Activated CD8-positive, alpha-beta T cell treated with anti-CD3 and anti-CD28 coated beads for 36 hours (primary cell): Measurements from ENCODE around the gene CREBRF. TPM values are rescaled to one million over a fixed set of nuclear protein-coding genes. Genes with fewer than 3 reads are reported as not detected.
"Not testable (repeated sequence)": the region's sequence is repeated elsewhere in the genome, so short reads cannot be mapped to it uniquely, and the experiment has no call there.

Source experiments
- ATAC-seq: fragments of 200-7000 bp; cut with Tn5 transposase; one replicate; pipeline ENCODE4 v1.10.0; 2021; ENCODE audit warnings: mild to moderate bottlenecking, moderate library complexity
- CTCF ChIA-PET: fragments of 350-600 bp; sonication (Branson Sonifier 250); formaldehyde crosslinking; loops from one replicate; lab custom pipeline; 2021; ENCODE audit warnings: antibody characterized with exemption; lab: Charles Lee
- POLR2A ChIA-PET: fragments of 350-600 bp; sonication (Branson Sonifier 250); formaldehyde crosslinking; loops from one replicate; lab custom pipeline; 2021; ENCODE audit warnings: antibody characterized with exemption; lab: Charles Lee
- DNase-seq: peaks from one replicate; pipeline ENCODE4 v3.0.0-alpha.2; 2020
- H3K27ac Mint-ChIP-seq: one replicate; pipeline ENCODE4 v1.8.0; 2021; ENCODE audit warnings: mild to moderate bottlenecking, mixed read lengths
- H3K27me3 Mint-ChIP-seq: one replicate; pipeline ENCODE4 v1.8.0; 2021; ENCODE audit warnings: mixed read lengths
- H3K36me3 Mint-ChIP-seq: one replicate; pipeline ENCODE4 v1.8.0; 2021; ENCODE audit warnings: low read depth, mixed read lengths
- H3K4me1 Mint-ChIP-seq: one replicate; pipeline ENCODE4 v1.8.0; 2021; ENCODE audit warnings: low read depth, mixed read lengths
- H3K4me3 Mint-ChIP-seq: one replicate; pipeline ENCODE4 v1.8.0; 2021; ENCODE audit warnings: mild to moderate bottlenecking, moderate library complexity, mixed read lengths
- H3K9me3 Mint-ChIP-seq: one replicate; pipeline ENCODE4 v1.8.0; 2021; ENCODE audit warnings: mixed read lengths
- CTCF ChIP-seq: fragments of 200-600 bp; IDR thresholded peaks from one replicate; pipeline ENCODE4 v1.8.0; 2022; ENCODE audit warnings: antibody characterized with exemption, mild to moderate bottlenecking
- intact Hi-C: fragments of 100-400 bp; cut with micrococcal nuclease; formaldehyde crosslinking; loops from one replicate; pipeline ENCODE4 v1.10.0; 2022
- total RNA-seq, 2 experiments: library from RNA; stranded (reverse); gene quantifications; one replicate each; pipeline ENCODE4 v1.2.3, GENCODE V29; 2021

CREBRF gene
- total RNA-seq, 2 experiments from 2014 or later: 9.3 to 10.2 TPM

- Mint-ChIP-seq H3K27me3 (no peaks in the 10 kb centered on the region), H3K9me3 (no peaks in the 10 kb centered on the region), H3K4me3 (no peak overlapping the region), H3K36me3 (peaks cover 25% of the 10 kb centered on the region), H3K4me1 (no peaks in the 10 kb centered on the region), H3K27ac (peak overlapping the region; percentile 12)
- no peak for DNase-seq
- intact Hi-C loops: no loop called here
- TF ChIP-seq CTCF: no peak
- ChIA-PET POLR2A (interaction anchor here (0.8 kb wide), 1 partner anchor 32 kb away, joined by 3 read pairs; no protein-coding TSS in a partner anchor), CTCF (interaction anchor here (1.0 to 1.1 kb wide), 2 partner anchors 9 to 15 kb away, joined by 3 to 4 read pairs; no protein-coding TSS in a partner anchor)
- no peak for ATAC-seq
Measured at GRCh38 chr5:173025651-173026050, 30.5 kb upstream of the CREBRF start.

- DNase-seq: no peak
- Mint-ChIP-seq H3K36me3 (peaks cover 8% of the 10 kb centered on the region), H3K9me3 (no peaks in the 10 kb centered on the region), H3K4me3 (no peak overlapping the region), H3K4me1 (no peaks in the 10 kb centered on the region), H3K27me3 (no peaks in the 10 kb centered on the region), H3K27ac (peak overlapping the region; percentile 3)
- POLR2A ChIA-PET: interaction anchor here (0.7 kb wide), 1 partner anchor 119 kb away, joined by 3 read pairs; no protein-coding TSS in a partner anchor
- no peak for ATAC-seq
- intact Hi-C loops: no loop called here
- CTCF ChIA-PET: no interaction called here
- TF ChIP-seq CTCF: no peak
Measured at GRCh38 chr5:173027905-173028304, 28.2 kb upstream of the CREBRF start.

- CTCF ChIA-PET: interaction anchor here (1.2 to 1.7 kb wide), 2 partner anchors 11 to 83 kb away, joined by 3 to 6 read pairs; no protein-coding TSS in a partner anchor
- no peak overlapping the region for H3K27ac Mint-ChIP-seq
- H3K9me3 Mint-ChIP-seq: no peaks in the 10 kb centered on the region
- TF ChIP-seq CTCF: no peak
- DNase-seq (no peak), ATAC-seq (no peak)
- H3K27me3 Mint-ChIP-seq: no peaks in the 10 kb centered on the region
- no peak overlapping the region for H3K4me3 Mint-ChIP-seq
- H3K36me3 Mint-ChIP-seq: peaks cover 8% of the 10 kb centered on the region
- POLR2A ChIA-PET: interaction anchor here (0.7 to 1.4 kb wide), 2 partner anchors 45 to 569 kb away, joined by 3 read pairs; partner anchors contain the start of gene ATP6V0E1
- intact Hi-C loops: no loop called here
- peaks cover 4% of the 10 kb centered on the region for H3K4me1 Mint-ChIP-seq
Measured at GRCh38 chr5:173028811-173029327, 27.3 kb upstream of the CREBRF start.

GRCh38 chr5:173029499-173029921, 26.6 kb upstream of the CREBRF start:
- H3K4me1 Mint-ChIP-seq: peaks cover 10% of the 10 kb centered on the region
- intact Hi-C loops: no loop called here
- ChIA-PET POLR2A (interaction anchor here (0.7 to 1.4 kb wide), 2 partner anchors 46 to 568 kb away, joined by 3 read pairs; partner anchors contain the start of gene ATP6V0E1), CTCF (interaction anchor here (1.2 to 1.7 kb wide), 2 partner anchors 11 to 82 kb away, joined by 3 to 6 read pairs; no protein-coding TSS in a partner anchor)
- DNase-seq (no peak), ATAC-seq (no peak)
- peaks cover 7% of the 10 kb centered on the region for H3K36me3 Mint-ChIP-seq
- TF ChIP-seq CTCF: no peak
- H3K4me3 Mint-ChIP-seq: no peak overlapping the region
- H3K9me3 Mint-ChIP-seq: no peaks in the 10 kb centered on the region
- H3K27ac Mint-ChIP-seq: no peak overlapping the region
- H3K27me3 Mint-ChIP-seq: no peaks in the 10 kb centered on the region

- intact Hi-C loops, H3K27ac Mint-ChIP-seq: not testable (repeated sequence)
- POLR2A ChIA-PET: interaction anchor here (1.7 kb wide), 1 partner anchor 25 kb away, joined by 3 read pairs; no protein-coding TSS in a partner anchor
Measured at GRCh38 chr5:173032096-173032495, 24.1 kb upstream of the CREBRF start.

More at GRCh38 chr5:173032096-173032495, 24.1 kb upstream of the CREBRF start:
- H3K4me3 Mint-ChIP-seq, H3K27me3 Mint-ChIP-seq, H3K9me3 Mint-ChIP-seq, ATAC-seq, DNase-seq: not testable (repeated sequence)
- Mint-ChIP-seq H3K36me3 (peaks cover 23% of the 10 kb centered on the region), H3K4me1 (peaks cover 34% of the 10 kb centered on the region)
- CTCF ChIA-PET: interaction anchor here (1.5 kb wide), 1 partner anchor 48 kb away, joined by 3 read pairs; no protein-coding TSS in a partner anchor
